ENCODE data around the gene XCL1.
"Not testable (repeated sequence)": the region's sequence is repeated elsewhere in the genome, so short reads cannot be mapped to it uniquely, and the experiment has no call there.

- TF ChIP-seq EZH2 (IDR thresholded peaks at IDR 0.05; ENCODE audit: insufficient read depth, poor library complexity, severe bottlenecking); EZH2phosphoT487 (IDR thresholded peaks at IDR 0.05; ENCODE audit: insufficient read depth, low read depth): not testable (repeated sequence)
These were observed 19.0 kb downstream of the XCL1 start for GRCh38 chr1:168595403-168595802.
